ENCODE results near the gene TAF13.

The TAF13 gene

DNA sequence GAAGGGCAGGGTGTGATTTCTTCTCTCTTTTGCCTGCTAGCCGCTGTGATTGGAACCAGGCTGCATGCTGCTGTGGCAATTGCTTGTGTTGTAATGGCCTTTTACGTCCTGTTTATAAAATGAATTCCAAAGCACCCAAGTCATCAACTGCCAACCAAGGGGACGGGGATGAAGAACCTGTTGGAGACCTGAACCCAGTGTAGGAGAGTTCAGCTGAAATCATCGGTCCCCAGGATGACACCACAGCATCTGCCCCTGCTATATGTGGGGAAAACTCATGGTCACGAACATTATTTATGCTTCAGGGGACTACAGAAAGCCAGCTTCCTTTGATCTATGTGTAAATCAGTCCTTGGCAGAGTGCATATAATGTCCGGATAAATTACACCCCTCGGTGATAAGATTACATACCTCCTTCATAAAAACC is 18.6 kb upstream of the TAF13 start:
- DNase-seq (ENCODE audit: low read depth): peak; percentile 60
- TF ChIP-seq, protein P1, sequence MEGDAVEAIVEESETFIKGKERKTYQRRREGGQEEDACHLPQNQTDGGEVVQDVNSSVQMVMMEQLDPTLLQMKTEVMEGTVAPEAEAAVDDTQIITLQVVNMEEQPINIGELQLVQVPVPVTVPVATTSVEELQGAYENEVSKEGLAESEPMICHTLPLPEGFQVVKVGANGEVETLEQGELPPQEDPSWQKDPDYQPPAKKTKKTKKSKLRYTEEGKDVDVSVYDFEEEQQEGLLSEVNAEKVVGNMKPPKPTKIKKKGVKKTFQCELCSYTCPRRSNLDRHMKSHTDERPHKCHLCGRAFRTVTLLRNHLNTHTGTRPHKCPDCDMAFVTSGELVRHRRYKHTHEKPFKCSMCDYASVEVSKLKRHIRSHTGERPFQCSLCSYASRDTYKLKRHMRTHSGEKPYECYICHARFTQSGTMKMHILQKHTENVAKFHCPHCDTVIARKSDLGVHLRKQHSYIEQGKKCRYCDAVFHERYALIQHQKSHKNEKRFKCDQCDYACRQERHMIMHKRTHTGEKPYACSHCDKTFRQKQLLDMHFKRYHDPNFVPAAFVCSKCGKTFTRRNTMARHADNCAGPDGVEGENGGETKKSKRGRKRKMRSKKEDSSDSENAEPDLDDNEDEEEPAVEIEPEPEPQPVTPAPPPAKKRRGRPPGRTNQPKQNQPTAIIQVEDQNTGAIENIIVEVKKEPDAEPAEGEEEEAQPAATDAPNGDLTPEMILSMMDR (conservative IDR thresholded peaks at IDR 0.05; ENCODE audit: low read length): no peak
- no peak overlapping the region for H3K4me3 ChIP-seq (ENCODE audit: low read length)

DNA sequence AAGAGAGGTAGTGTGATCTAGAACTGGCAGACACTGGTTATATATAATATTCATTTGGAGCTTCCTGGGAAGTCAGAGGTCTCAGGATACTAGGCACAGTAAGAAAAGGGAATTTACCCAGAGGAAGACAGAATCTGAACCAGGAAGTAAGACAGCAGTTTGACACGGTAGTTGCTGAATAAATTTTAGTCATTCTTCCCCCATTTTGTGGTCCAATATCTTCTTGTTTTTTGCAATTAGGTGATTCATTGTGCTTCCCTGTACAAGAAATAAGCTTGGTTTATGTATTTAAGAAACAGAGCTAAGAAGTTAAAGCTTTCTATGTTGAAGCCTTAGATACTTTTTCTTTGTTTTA is 16.0 kb upstream of the TAF13 start:
- DNase-seq (ENCODE audit: low read depth): peak; percentile 39
- TF ChIP-seq, protein P1 (conservative IDR thresholded peaks at IDR 0.05; ENCODE audit: low read length): no peak
- peak overlapping the region; percentile 92 for H3K4me3 ChIP-seq (ENCODE audit: low read length)

DNA sequence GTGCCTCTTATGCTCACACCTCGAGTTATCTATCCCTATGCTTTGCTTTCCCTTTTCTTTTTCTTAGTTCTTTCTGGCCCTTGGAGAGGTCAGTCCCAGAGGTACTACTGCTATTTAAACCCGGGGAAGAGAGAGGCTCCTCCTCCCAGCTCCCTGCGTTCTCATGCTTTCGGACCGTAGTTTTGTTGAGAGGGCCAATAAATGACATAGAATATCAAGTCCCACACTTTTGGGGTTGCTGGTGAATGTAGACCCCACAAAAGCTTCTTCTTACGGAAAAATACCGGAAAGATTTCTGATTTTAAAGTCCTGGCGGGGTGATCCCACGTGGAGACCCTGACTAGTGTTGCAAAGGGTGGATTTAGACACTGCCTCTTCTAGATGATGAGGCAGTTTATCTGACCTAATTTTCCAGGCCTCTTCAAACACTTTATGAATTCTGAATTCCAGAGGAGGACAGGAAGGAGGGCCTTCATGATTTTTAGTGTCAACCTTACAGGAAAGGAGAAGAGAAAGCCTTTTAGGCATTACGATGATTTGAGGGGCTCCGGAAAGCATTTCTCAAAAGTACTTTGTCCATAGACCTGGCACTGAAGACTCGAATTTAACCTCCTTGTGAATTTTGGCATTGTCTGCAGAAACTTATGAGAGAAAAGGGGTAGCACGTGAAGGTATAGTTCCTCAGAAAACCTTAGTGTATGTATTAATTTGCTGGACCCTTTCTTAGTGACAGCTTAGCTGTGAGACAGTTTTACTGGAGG is 15.5 kb upstream of the TAF13 start:
- peak overlapping the region; percentile 92 for H3K4me3 ChIP-seq (ENCODE audit: low read length)
- peak; percentile 53 for DNase-seq (ENCODE audit: low read depth)
- TF ChIP-seq, protein P1 (conservative IDR thresholded peaks at IDR 0.05; ENCODE audit: low read length): no peak

DNA sequence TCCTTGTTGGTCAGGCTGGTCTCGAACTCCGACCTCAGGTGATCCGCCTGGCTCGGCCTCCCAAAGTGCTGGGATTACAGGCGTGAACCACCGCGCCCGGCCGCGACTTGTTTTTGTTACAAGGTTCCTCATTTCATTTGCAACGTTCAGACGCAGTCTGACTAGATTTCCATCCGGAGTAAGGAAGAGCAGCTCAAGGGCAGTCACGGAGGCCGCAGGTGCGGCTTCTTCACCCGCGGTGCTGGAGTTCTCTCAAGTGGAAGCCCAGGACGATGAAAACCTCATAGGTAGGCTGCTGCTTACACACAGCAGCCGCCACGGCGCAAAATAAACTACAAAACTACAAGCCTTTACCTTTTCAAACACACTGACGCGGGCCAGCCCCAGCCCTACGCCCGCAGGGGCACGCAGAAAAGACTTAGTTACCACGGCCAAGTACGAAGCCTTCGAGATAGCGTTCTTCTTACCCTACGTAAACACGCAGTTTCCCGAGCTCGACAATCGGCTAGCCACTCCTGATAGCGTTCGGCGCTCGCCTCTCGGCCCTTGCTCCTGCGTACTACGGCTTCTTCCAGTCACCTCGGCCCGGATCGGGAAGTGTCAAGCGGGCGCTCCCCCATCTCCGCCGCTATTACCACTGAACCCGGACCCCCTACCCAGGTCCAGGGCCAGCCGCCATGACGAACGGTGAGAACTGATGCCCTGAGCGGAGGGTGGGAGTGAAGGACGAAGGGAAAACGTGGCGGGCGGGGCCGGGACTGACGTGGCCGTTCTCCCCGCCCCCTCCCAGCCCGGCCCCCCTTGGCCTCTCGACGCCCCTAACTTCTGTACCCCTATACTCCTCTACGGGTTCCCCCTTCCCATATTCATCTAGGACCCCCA is 14.6 kb upstream of the TAF13 start, which contains the start of gene TMEM167B:
TMEM167B (plus strand) TSS at position 569 of the 882 bp plus-strand sequence; CDS start at position 678, 109 bp downstream.
- TF ChIP-seq, protein P1 (conservative IDR thresholded peaks at IDR 0.05; ENCODE audit: low read length): no peak
- H3K4me3 ChIP-seq (ENCODE audit: low read length): peak within 1 kb of the TSS; percentile 92
- peak; percentile 95 for DNase-seq (ENCODE audit: low read depth)

DNA sequence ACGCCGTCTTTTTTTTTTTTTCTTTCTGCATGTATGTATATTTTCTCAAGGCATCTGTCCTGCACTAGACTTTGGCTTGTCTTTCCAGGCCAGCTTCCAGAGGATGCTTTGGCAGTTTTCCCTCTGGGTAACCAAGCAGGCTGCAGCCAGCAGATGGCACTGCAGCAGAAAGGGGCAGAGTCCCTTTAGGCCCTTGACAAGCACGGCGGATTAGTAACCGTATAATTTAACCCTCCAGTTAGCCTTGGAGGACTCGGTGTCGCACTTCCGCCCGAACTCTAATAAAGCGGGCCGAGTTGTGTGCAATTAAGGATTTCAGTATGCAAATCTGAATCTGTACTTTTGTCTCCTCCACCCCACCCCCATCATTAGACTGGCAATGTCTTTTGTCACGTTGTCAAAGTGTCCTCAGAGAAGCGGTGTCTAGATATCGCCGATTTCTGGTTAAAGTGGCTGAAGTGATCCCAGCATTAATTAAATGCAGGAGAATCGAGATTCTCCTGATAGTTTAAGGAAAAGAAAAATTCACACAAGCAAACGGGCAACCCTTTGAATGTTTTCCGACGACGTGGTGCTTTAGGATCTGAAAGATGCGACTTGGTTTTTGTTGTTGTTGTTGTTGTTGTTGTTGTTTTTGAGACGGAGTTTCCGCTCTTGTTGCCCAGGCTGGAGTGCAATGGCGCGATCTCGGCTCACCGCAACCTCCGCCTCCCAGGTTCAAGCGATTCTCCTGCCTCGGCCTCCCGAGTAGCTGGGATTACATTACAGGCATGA is 13.6 kb upstream of the TAF13 start:
- TF ChIP-seq, protein P1 (conservative IDR thresholded peaks at IDR 0.05; ENCODE audit: low read length): peak; percentile 63
- peak; percentile 74 for DNase-seq (ENCODE audit: low read depth)
- H3K4me3 ChIP-seq (ENCODE audit: low read length): peak overlapping the region; percentile 92

DNA sequence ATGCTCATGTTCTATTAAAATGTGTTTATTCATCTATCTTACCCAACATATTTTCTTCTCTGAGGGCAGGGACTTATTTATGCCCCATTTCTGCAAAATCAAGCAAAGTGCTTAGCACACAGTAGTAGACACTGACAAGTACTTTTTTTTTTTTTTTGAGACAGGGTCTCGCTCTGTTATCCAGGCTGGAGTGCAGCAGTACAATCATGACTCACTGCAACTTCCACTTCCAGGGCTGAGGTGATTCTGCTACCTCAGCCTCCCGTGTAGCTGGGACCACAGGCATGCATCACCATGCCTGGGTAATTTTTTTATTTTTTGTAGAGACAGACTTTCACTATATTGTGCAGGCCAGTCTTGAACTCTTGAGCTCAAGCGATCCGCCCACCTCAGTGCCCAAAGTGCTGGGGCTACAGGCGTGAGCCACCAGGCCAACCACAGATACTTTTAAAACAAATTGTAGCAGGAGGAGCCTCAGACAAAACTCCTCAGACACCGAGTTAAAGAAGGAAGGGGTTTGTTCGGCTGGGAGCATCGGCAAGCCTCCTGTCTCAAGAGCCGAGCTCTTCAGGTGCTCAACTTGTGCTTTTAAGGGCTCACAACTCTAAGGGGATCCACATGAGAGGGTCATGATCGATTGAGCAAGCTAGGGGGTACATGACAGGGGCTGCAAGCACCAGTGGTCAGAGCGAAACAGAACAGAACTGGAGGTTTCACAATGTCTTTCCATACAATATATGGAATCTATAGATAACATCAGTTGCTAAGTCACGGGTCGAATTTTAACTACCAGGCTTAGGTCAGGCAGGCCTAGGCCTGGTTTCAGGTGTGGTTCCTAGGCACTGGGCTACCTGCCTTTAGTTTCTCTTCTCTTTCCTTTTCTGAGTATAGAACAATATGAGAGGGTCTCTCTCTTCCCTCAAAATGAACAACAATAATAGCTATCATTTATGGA is 9.0 kb upstream of the TAF13 start:
- TF ChIP-seq, protein P1 (conservative IDR thresholded peaks at IDR 0.05; ENCODE audit: low read length): no peak
- no peak for DNase-seq (ENCODE audit: low read depth)
- H3K4me3 ChIP-seq (ENCODE audit: low read length): no peak overlapping the region
